ENCODE measurements around the gene MTM1.

The MTM1 gene

DNA sequence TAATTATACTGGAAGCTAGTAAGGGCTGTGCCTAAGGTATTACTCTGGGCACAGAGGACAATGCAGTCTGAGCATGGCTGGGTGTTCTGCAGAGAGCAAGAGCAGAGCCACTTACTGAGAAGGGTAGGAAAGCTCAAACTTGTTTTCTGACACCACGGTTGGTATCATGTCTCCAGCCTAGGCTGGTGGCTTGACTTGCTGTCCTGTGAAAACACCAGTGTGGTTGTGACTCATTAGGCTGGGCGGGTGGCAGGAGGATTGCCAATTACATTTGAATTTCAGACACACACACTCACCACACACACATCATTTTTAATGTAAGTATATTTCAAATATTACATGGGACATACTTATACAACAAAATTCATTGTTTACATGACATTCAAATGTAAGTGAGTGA, 19.7 kb upstream of the MTM1 start:
- no peak for DNase-seq (ENCODE audit: low read depth)

DNA sequence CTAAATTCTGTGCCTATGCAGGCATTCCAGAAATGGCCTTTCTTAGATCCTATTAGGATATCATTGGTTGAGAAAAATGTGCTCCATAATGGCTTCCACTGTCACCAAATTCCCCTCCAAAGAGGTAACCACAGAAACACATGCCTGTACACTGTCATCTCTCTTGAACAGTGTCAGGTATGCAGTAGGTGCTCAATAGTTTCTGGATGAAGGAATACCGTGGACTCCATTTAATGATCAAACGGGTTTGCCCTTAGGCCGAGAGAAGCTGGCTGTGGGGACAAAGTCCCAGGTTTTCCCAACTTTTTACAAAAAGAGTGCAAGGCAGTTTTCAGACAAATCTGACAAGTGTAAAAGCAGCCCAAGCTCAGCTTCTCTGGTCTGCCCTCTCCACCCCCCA, 16.5 kb upstream of the MTM1 start:
- no peak for DNase-seq (ENCODE audit: low read depth)

DNA sequence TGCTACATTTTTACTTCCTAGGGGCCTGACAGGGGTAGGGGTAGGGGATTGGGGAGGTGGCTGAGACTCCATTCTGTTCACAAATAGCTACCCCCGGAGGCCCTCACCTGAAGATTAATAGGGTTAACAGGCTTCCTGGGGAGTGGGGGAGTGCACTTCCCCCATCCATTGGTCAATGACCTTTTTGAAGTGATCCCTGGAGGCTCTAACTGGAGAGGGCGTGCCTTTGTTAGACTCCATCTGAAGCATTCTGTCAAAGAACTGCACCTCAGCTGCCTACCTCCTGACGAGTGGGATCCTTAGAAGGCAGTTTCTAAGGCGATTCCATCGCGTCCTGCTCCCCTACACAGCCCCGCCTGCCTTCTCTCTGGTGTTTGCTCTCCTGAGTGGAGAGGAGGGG, 10.0 kb upstream of the MTM1 start:
- DNase-seq (ENCODE audit: low read depth) = no peak

DNA sequence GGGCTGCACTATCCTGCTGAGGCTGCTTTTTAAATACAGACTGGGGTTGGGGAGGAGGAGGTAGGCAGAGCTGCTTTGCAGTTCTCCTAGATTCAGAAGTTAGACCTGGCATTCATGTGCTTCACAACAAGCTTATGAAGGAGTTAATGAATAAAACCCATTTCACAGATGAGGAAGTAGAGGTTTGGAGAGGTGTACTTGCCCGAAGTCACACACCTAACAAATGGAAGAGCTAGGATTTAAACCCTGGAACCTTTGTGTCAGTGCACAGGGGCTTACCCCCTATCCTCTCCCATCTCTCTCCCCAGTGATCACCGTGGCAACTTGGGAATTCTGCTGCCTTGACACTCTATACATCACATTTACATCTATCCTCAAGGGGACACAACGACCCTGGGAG, 3.6 kb upstream of the MTM1 start:
- DNase-seq (ENCODE audit: low read depth) = no peak

DNA sequence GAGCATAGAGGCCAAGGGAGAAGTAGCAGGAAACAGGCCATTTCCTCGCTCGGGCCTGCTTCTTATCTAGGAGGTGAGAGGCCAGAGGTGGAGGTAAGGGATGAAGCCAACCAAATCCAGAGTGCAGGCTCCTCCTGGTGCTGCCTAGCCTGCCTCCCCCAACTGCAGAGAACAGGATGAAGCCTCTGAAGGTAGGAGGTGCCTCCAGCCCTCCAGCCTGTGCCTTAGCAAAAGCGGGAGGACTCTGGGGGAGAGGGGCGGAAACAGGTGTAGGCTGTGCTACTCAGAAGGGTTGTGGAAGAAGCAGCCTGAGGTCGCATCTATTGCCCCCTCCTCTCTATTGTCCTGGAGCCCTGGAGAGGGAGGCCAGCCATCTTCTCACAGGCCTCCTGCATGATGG, 2.9 kb upstream of the MTM1 start:
- DNase-seq (ENCODE audit: low read depth) = no peak

DNA sequence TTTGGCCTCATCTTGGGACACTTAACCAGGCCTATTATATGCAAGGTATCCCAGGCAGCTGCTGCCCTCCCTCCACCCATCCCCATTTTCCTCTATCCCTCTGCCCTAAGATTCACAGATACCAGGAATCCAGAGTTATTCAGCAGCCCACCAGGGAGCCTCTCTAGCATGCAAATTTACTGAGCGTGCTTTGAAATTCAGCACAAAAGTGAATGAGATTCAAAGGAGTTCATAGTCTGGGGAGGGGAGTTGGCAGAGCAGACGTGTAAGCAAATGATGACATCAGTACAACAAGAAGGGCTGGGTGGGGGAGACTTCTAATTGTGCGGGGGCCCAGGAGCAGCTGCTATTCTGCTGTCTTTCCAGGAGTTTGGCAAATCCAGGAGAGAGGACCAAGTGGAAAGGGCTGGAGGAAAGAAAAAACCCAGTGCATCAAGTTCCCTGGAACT, 1.7 kb upstream of the MTM1 start:
- DNase-seq (ENCODE audit: low read depth) = no peak

DNA sequence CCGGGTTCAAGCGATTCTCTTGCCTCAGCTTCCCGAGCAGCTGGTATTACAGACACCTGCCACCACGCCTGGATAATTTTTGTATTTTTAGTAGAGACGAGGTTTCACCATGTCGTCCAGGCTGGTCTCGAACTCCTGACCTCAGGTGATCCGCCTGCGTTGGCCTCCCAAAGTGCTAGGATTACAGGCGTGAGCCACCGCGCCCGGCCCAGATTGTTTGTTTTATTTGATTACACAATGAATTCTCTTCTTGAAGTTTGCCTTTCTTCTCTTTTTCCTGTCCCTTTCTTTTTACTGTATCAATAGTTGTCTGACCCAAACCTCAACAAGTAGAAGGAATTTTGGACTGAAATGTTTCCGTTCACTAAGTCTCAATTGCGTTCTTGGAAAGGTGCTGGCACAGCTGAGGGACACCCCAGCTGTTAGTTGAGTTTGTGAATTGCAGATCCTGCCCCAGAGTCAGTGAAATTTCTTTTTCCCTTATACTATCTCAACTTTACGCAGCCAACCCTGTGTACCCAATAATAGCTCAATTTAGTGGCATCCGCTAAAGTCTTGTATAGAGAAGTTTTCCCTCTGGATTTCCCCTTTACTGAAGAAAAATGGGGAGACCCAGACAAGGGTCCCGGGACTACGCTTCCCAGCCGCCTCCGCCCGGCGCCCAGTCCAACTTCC, 639 bp upstream of the MTM1 start:
- DNase-seq (ENCODE audit: low read depth) = no peak

DNA sequence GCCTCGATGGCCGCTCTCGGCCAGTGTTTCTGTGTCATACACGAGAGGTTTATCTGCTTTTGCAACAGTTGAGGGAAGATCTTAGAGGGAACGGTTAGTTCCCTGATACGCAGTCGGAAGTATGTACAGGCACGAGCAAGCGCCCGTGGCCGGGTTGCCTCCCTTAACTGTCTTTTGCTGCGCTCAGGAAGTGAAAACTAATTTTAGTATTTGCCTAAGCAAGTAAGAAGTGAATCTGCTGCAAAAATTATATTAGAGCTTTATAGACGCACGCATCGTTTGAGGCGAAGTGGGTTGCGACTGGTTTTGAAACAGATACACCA, 695 bp downstream of the MTM1 start:
- DNase-seq (ENCODE audit: low read depth) = peak; percentile 5

DNA sequence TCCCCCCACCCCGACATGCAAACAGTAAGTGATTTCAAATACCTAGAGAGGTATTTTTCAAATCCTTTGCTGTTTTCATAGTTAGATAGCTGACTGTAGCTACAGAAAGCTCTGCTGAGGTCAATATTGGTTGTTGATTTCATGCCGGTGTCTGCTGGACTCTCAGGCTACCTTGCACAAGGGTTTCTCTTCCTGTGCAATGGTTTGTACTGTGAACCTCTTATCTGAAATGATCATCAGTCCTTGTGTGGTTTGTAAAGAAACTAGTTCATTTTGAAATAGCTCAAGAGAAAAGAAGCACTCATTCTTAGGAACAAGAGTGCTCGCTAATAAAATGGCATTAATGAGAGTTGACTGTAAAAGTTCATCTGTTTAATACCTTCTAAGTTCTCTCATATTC, 2.1 kb downstream of the MTM1 start:
- no peak for DNase-seq (ENCODE audit: low read depth)

DNA sequence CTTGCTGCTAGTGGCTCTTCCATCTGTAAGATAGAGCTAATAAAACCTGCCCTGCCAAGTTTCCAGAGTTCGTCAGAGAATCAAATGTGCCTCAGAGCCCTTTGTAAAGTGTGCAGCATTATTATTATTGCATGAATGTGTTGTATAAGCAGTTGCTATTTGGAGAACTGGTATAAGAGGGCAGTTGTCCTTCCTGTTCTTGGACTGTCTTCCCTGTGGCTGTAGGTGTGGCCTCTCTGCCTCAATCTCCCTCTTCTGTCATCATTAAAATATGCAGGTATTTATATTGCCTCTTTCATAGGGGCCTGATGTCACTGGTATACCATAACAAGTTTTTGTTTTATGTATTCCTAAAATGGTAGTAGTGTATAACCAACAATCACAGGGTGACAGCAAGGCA, 3.8 kb downstream of the MTM1 start:
- DNase-seq (ENCODE audit: low read depth) = no peak

DNA sequence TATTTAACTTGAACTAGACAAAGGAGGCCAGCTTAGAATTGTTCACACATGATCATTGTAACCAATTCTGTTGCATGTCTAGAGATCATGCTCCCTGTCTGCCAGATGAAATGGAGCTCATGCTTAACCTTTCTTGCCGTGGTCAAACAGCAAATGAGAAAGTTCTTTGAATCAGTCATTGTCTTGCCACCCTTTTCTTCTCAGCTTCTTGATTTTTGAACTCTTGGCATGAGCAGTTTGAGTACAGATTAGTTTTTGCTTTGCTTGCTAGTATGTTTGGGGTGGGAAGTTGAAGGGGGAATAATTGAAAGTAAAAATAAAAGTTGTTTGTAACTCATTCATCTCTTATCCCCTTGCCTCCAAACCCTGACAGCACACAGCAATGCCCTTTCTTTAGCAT, 4.7 kb downstream of the MTM1 start:
- DNase-seq (ENCODE audit: low read depth) = no peak

DNA sequence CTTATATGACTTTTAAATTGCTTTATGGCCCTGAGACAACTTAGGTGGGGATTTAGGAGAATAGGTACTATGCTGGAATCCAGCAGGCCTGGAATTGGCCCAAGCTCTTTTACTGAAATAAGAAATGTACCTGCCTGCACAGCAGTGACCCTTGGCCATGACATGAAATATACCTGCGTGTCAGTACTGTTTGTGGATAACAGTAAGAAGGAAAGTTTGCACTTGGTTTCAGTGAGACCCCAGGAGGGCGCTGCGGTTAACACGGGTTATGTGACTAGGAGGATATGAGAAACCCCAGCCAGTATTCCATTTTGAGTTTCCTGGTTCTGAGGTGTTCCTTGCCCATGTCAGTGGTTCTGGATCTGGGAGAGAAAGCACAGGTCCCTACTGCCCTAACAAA, 5.3 kb downstream of the MTM1 start:
- peak; percentile 14 for DNase-seq (ENCODE audit: low read depth)

DNA sequence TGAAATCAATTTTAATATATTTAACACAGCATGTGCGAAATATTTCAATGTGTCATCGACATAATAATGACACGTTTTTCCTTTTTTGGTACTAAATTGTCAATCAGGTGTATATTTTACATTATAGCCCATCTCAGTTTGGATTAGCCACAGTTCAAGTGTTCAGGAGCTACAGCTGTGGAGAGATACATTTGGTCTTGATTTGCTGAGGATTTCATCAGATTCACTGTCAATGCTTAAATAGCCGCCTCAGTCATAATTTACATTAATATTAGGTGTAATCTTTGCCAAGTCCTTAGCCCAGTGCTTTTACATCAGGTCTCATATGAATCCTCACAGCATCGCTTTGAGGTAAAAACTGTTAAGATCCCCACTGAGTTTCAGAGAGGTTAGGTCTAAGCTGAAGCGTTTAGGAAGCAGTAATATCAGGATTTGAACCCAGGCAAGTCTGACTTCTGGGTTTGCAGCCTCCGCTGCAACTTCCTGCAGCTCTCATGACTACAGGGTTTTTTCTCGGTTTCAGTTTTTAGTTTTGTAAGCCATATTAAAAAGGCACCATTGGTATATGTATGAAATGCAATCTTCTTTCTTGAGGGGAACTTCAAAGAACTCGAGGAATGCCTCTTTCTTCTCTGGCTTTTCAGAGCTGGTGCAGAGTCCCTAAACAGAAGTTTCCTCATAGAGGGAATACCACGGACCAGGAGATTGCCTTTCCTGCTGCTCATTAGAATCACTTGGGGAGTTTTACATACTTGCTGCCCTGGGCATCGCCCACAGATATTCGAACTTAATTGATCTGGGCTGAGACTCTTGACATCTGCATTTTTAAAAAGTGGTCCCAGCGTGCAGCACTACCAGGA, 6.4 kb downstream of the MTM1 start:
- no peak for DNase-seq (ENCODE audit: low read depth)

DNA sequence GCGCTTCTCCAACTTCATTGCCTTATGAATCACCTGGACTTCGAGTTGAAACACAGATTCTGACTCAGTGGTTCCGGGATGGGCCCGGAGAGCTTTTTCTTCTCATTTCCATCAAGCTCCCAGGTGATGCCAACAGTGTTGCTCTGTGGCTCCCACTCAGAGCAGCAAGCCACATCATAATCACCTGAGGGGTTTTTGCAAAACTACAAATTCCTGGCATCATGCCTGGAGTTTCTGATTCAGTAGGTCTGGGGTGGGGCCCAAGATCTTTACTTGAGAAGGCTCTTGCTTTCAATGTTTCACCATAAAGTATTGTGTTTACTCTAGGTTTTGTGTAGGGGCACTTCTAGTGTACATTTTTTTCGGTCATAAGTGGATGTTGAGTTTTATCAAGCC, 7.0 kb downstream of the MTM1 start:
- DNase-seq (ENCODE audit: low read depth) = peak; percentile 14

DNA sequence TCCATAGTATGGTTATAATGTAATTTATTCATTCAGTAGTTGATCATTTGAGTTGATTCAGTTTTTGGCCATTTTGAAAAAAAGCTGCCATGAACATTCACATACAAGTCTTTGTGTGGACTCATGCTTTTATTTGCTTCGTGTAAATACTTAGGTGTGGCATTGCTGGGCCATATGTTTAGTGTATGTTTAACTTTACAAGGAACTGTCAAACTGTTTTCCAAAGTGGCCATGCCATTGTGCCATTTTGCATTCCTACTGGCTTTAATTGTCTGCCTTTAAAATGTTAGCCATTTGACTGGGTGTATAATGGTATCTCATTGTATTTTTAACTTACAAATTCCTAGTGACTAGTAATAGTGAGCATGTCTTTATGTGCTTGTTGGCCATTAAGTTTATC, 8.8 kb downstream of the MTM1 start:
- no peak for DNase-seq (ENCODE audit: low read depth)

DNA sequence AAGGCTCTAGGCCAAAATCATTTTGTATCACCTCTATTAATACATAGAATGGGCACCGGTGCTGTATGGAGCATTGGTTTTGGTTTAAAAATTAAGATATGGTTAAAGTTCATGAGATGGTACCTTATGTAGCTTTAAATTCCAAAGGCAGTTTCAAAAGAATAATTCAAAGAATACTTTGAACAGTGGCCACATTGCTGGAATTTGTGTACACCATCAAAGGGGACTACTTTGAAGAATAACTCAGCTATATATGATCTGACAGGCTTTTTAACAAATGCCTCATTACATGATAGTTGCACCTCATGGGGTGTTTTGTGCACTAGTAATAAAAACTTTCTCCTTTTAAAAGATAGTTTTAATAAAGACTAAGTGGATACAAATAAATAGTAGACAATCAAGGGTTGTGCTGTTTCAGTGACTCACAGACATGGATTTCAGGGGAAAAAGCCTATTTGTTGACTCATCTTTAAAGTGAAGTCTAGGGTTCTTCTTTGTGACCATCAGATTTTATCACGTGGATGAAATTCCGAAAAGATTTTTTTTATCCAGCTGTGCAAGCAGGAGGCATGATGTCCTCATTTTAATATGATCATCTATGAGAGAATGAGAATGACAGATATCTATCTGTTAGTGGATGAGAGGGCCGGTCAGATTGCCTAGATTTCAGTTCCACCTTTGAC, 12.8 kb downstream of the MTM1 start:
- no peak for DNase-seq (ENCODE audit: low read depth)

DNA sequence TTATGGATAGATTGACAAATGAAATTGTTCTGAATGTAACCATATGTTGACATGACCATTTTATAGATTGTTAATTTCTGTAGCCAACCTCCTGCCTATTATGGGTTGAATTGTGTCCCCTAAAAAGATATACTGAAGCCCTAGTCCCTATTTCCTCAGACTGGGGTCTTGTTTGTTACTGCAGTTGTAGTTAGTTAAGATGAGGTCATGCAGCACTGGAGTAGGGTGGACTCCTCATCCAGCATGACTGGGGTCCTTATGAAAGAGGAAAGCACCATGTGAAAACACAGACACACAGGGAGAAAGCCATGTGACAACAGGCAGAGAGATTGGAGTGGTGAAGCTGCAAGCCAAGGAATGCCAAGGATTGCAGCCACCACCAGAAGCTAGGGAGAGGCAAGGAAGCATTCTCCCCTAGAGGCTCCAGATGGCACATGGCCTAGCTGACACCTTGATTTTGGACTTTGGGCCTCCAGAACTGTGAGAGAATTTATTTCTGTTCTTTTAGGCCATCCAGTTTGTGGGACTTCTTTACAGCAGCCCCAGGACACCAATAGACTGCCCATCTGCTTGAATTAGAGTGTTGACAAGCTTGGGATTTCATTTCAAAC, 14.0 kb downstream of the MTM1 start:
- no peak for DNase-seq (ENCODE audit: low read depth)

DNA sequence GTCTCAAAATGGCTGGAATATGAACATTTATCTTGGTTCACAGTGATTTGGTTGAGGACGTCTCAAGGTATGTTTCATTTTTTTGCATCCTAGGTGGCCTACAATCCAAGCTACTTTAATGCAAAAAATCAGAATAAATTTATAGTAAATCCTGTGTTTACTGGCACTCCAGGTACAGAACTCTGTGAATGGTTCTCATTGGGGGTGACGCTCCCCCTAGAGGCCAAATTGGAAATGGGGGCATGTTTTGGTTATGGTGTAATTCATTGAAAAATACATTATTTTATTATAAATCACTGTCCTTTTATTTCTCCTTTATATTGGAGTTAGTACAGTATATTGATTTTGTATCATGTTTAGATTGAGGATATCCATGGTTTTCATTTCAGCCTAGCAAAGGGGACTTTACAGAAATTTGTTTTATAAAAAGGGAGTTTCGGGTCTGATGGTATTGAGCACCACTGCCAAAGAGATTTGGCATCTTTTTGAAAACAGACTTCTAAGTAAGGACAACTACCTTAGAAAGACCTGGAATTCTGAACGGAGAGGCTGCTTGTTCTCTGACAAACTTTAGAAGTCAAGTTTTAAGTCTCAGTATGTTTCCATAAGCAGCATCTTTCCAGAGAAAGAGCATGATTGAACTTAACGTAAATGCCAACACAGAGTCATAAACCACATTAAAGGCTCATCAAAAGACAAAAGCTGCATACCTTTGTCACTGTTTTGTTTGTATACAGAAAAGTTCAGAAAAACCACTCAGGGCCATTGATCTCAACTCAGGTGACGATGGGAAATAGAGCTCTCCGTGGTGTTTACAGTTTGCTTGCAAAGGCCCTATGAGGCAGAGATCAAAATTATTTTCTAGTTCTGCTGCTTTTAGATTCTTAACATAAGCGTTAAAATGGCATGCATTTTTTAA, 19.4 kb downstream of the MTM1 start:
- peak; percentile 22 for DNase-seq (ENCODE audit: low read depth)

DNA sequence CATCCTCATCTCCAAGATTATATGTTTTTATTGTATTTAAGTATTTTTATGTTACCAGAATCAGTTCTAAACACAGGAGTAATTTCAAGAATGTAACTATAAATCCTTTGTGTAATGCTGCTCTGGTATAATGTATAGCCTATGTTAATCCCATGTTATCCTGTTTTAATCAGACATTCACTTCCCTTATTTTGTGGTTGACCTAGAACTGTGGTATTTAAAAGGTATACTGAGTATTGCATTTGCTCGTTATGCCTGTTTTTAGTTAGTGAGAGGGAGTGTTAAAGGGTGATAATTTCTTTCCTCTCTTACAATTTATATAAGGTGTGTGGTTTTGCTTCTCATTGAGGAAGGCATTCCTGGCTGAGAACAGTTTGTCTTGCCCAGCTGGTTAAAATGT, 26.2 kb downstream of the MTM1 start:
- no peak for DNase-seq (ENCODE audit: low read depth)

DNA sequence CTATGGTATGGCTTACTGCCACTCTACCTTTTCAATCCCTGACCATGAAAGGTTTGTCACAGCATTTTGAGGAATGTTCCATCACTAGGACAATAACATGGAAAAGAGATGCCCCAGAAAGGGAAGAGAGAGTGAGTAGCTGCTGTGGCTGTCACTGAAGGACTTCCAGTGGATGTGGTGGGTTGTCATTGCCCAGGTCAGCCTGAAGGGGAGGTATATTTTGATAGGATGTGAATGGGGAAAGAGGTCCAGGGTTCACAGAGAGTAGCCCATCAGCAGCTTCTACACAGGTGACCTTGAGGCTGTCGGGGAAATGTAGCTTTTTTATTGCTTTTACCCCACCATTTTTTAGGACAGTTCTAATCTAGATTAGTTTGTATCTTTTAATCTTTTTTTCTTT, 30.8 kb downstream of the MTM1 start:
- no peak for DNase-seq (ENCODE audit: low read depth)

DNA sequence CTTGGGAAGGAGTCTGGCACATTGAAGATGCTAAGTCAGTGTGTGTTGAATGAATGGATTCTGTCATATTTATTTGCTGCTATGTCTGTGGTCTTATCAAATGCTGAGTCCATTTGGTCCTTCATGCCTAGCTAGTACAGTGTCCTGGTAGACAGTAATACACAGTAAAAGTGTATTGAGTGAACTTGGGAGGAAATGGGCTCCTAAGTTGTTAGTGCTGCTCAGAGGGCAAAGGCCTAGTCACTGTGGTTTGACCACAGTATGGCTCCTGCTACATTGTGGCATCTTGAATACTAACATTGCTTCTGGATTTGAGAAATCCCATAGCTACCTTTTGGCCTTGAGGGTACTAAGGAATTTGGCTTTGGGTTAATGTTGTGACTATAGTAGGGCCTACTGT, 33.9 kb downstream of the MTM1 start:
- DNase-seq (ENCODE audit: low read depth) = no peak

DNA sequence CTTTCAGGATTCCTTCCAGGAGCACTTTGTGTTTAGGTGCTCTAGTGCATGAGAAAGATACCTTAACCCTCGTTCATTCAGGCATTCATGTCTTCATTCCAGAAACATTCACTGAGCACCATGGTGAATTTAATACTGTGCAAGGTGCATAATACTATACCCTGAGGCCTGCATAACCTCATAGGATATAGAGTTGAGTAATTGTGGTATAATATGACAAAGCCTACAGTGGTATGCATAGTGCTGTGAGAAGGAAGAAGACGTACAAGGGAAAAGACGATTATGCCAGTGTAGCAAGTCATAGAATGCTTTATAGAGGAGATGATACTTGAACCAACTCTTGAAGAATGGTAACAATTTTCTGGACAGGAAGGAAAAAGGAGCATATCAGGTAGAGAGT, 34.3 kb downstream of the MTM1 start:
- DNase-seq (ENCODE audit: low read depth) = no peak

All from stimulated activated CD8-positive, alpha-beta memory T cell treated with anti-CD3 and anti-CD28 coated beads, Interleukin-4, amount 100 ng/mL, for 24 hours (primary cell).